ENCODE results near the gene MYD88. TPM values are rescaled to one million over a fixed set of nuclear protein-coding genes. Genes with fewer than 3 reads are reported as not detected.

MYD88 gene
- total RNA-seq, 2 experiments from 2014 or later = 69.3 to 70.3 TPM

DNA sequence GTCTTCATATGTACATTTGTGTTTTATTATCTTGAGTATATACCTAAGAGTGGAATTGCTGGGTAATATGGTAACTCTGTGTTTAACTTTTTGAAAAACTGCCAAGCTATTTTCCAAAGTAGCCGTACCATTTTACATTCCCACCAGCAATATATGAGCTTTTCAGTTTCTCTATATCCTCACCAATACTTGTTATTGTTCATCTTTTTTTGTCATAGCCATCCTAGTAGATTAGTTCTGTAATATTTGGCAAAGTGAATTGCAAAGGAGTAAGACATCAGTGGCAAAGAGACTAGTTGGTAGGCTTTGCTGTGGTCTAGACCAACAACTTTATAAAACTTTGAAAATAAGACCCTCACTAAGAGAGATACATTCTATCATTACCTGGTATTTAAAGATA, 48.3 kb downstream of the MYD88 start:
- Mint-ChIP-seq H3K27ac (no peak overlapping the region), H3K36me3 (peaks cover 48% of the 10 kb centered on the region), H3K4me1 (peaks cover 3% of the 10 kb centered on the region), H3K9me3 (ENCODE audit: low read depth) (peaks cover 4% of the 10 kb centered on the region), H3K27me3 (no peaks in the 10 kb centered on the region), H3K4me3 (no peak overlapping the region)
- ATAC-seq (no peak), DNase-seq (no peak)
- CTCF ChIA-PET = no interaction called here

- CTCF ChIA-PET = interaction anchor here (1.0 to 1.5 kb wide), 4 partner anchors 11 to 306 kb away, joined by 3 to 8 read pairs (median 4); partner anchors contain the start of gene EXOG
- no peaks in the 10 kb centered on the region for H3K27me3 Mint-ChIP-seq
- peak; percentile 77 for ATAC-seq
- H3K4me1 Mint-ChIP-seq = peaks cover 3% of the 10 kb centered on the region
- no peak overlapping the region for H3K4me3 Mint-ChIP-seq
- peaks cover 47% of the 10 kb centered on the region for H3K36me3 Mint-ChIP-seq
- H3K27ac Mint-ChIP-seq = peak overlapping the region; percentile 56
- DNase-seq = no peak
- peaks cover 4% of the 10 kb centered on the region for H3K9me3 Mint-ChIP-seq (ENCODE audit: low read depth)
Observed at GRCh38 chr3:38190481-38190881, 52.0 kb downstream of the MYD88 start.

Other genes starting within 250 kb of the MYD88 start
- 10 to 100 TPM; 15.4 to 18.3 TPM for gene VILL, start 147.9 kb upstream of the MYD88 start, total RNA-seq
- gene PLCD1, start 109.0 kb upstream of the MYD88 start, total RNA-seq = 10 to 100 TPM; 12.3 to 20.6 TPM
- 1 to 10 TPM in 1 of 2 experiments, under 1 TPM in 1; 0.26 to 1.1 TPM for gene DLEC1, start 99.5 kb upstream of the MYD88 start, total RNA-seq
- gene ACAA1, start 1.5 kb upstream of the MYD88 start, total RNA-seq = 10 to 100 TPM; 91.3 to 91.7 TPM
- gene OXSR1, start 26.9 kb downstream of the MYD88 start, total RNA-seq = 10 to 100 TPM; 47.8 to 56.3 TPM
- gene SLC22A13, start 127.2 kb downstream of the MYD88 start, total RNA-seq = 1 to 10 TPM in 1 of 2 experiments, under 1 TPM in 1; 0.47 to 1.1 TPM
- gene SLC22A14, start 143.6 kb downstream of the MYD88 start, total RNA-seq = not detected
- gene XYLB, start 208.1 kb downstream of the MYD88 start, total RNA-seq = 1 to 10 TPM; 5.2 to 6.9 TPM

Data from activated CD8-positive, alpha-beta memory T cell treated with anti-CD3 and anti-CD28 coated beads, Interleukin-2, amount 10 ng/mL, durations not matched to agents 7 days and 5 days (primary cell).